Measurements from ENCODE around the gene ZBTB7A.

- TF ChIP-seq EZH2 (IDR thresholded peaks at IDR 0.05; ENCODE audit: insufficient read depth, poor library complexity, severe bottlenecking) (no peak), EZH2phosphoT487 (IDR thresholded peaks at IDR 0.05; ENCODE audit: insufficient read depth, low read depth) (no peak)
Observed at GRCh38 chr19:4007836-4008539, 58.7 kb downstream of the ZBTB7A start.
